HepG2 (cell line): ENCODE results near the gene TTC31. TPM values are rescaled to one million over a fixed set of nuclear protein-coding genes. Genes with fewer than 3 reads are reported as not detected.

Experiments
- HOMEZ ChIP-seq: IDR thresholded peaks from 2 replicates; pipeline ENCODE4 v1.6.1; 2016; ENCODE audit warnings: low read depth
- IKZF1 ChIP-seq: fragments of 450-650 bp; IDR thresholded peaks from 2 replicates; pipeline ENCODE4 v1.7.1; 2016
- LCORL ChIP-seq, 2 experiments: fragments of 450-650 bp in 1 of 2; sonication (generic) in 1 of 2; formaldehyde crosslinking in 1 of 2; IDR thresholded peaks; 2 replicates each; pipeline versions ENCODE4 v1.5.0 to v1.6.1; 2017 to 2020; ENCODE audit warnings: antibody characterized with exemption in 1 of 2, missing genetic modification reagents in 1 of 2
- MAF1 ChIP-seq: sonication (generic); formaldehyde crosslinking; IDR thresholded peaks from 2 replicates; pipeline ENCODE4 v1.5.0; 2020; ENCODE audit warnings: missing genetic modification reagents, borderline replicate concordance
- PHB2 ChIP-seq: fragments of 450-650 bp; IDR thresholded peaks from 2 replicates; pipeline ENCODE4 v1.6.1; 2018; ENCODE audit not compliant: partially characterized antibody
- PRDM4 ChIP-seq: sonication (generic); formaldehyde crosslinking; IDR thresholded peaks from 2 replicates; pipeline ENCODE4 v1.9.0; 2021; ENCODE audit warnings: missing genetic modification reagents, borderline replicate concordance
- RAD51 ChIP-seq: fragments of 450-650 bp; IDR thresholded peaks from 2 replicates; pipeline ENCODE4 v1.6.1; 2016; ENCODE audit warnings: borderline replicate concordance
- SCMH1 ChIP-seq: sonication (generic); formaldehyde crosslinking; IDR thresholded peaks from 2 replicates; pipeline ENCODE4 v1.9.0; 2021; ENCODE audit warnings: missing genetic modification reagents, mild to moderate bottlenecking, borderline replicate concordance
- THYN1 ChIP-seq: sonication (generic); formaldehyde crosslinking; IDR thresholded peaks from 2 replicates; pipeline ENCODE4 v1.8.1; 2023; ENCODE audit warnings: low read depth, mild to moderate bottlenecking, moderate library complexity, missing genetic modification reagents, borderline replicate concordance
- TIGD3 ChIP-seq: sonication (generic); formaldehyde crosslinking; IDR thresholded peaks from 2 replicates; pipeline ENCODE4 v1.5.1; 2020; ENCODE audit warnings: mild to moderate bottlenecking, missing genetic modification reagents, borderline replicate concordance
- ZBTB14 ChIP-seq: sonication (generic); formaldehyde crosslinking; IDR thresholded peaks from 2 replicates; pipeline ENCODE4 v1.4.0; 2020; ENCODE audit warnings: missing genetic modification reagents
- ZNF160 ChIP-seq: sonication (generic); formaldehyde crosslinking; IDR thresholded peaks from 2 replicates; pipeline ENCODE4 v1.8.0; 2022; ENCODE audit warnings: mild to moderate bottlenecking, inconsistent platforms, missing genetic modification reagents
- ZNF225 ChIP-seq: sonication (generic); formaldehyde crosslinking; IDR thresholded peaks from 2 replicates; pipeline ENCODE4 v1.4.0; 2020; ENCODE audit warnings: mild to moderate bottlenecking, missing genetic modification reagents
- ZNF326 ChIP-seq: sonication (generic); formaldehyde crosslinking; IDR thresholded peaks from 2 replicates; pipeline ENCODE4 v1.4.0; 2020; ENCODE audit warnings: missing genetic modification reagents, borderline replicate concordance
- ZNF414 ChIP-seq: sonication (generic); formaldehyde crosslinking; IDR thresholded peaks from 2 replicates; pipeline ENCODE4 v1.5.0; 2020; ENCODE audit warnings: missing genetic modification reagents
- ZNF720 ChIP-seq: sonication (generic); formaldehyde crosslinking; IDR thresholded peaks from 2 replicates; pipeline ENCODE4 v1.4.0; 2020; ENCODE audit warnings: missing genetic modification reagents
- ZNF75D ChIP-seq: sonication (generic); formaldehyde crosslinking; IDR thresholded peaks from 2 replicates; pipeline ENCODE4 v1.8.1; 2023; ENCODE audit warnings: missing genetic modification reagents, mild to moderate bottlenecking, borderline replicate concordance
- ZNF775 ChIP-seq: sonication (generic); formaldehyde crosslinking; IDR thresholded peaks from 2 replicates; pipeline ENCODE4 v1.4.0; 2020; ENCODE audit warnings: missing genetic modification reagents, mild to moderate bottlenecking, moderate library complexity, borderline replicate concordance
- ZNF780A ChIP-seq: sonication (generic); formaldehyde crosslinking; IDR thresholded peaks from 2 replicates; pipeline ENCODE4 v1.8.0; 2022; ENCODE audit warnings: mild to moderate bottlenecking, missing genetic modification reagents, moderate library complexity
- ZZZ3 ChIP-seq: sonication (generic); formaldehyde crosslinking; IDR thresholded peaks from 2 replicates; pipeline ENCODE4 v1.4.0; 2020; ENCODE audit warnings: missing genetic modification reagents, mild to moderate bottlenecking, borderline replicate concordance
- polyA plus RNA-seq, 8 experiments: library from polyadenylated mRNA; depleted of rRNA in 3 of 8; stranded (reverse) in 7 of 8; unstranded in 1 of 8; fragments of >200 nt; fragmentation: Illumina TruSeq in 4 of 8; extraction: Trizol in 4 of 8; gene quantifications; 2 replicates each; pipeline versions ENCODE4 v1.2.1 to v1.2.3, GENCODE V29; 2011 to 2016; ENCODE audit warnings: low read depth in 4 of 8, missing spikeins in 1 of 8, mixed read lengths in 1 of 8; ENCODE audit not compliant: insufficient read depth in 1 of 8
- total RNA-seq, 5 experiments: library from RNA; depleted of rRNA; stranded (reverse); fragments of >200 nt; fragmentation: Illumina TruSeq; extraction: Trizol; gene quantifications; 2 replicates each; pipeline ENCODE4 v1.2.3, GENCODE V29; 2016; ENCODE audit warnings: low read depth in 1 of 5

TTC31 gene
- total and polyA plus RNA-seq, 2 of the 13 experiments (the other 11 are each of a cell fraction or from before 2014, with no cell fraction given) = 28.3 to 39.5 TPM

GRCh38 chr2:74525717-74526648 is 43.1 kb downstream of the TTC31 start, which contains the start of gene DQX1 (continued):
- peak; percentile 87 for TF ChIP-seq HOMEZ (CRISPR knock-in tag)
- no peak for TF ChIP-seq ZNF780A
- TF ChIP-seq LCORL (IDR thresholded peaks at IDR 0.05) = peak; percentile 40; the same call in 1 of the 2 replicates
- peak; percentile 81 for TF ChIP-seq LCORL (CRISPR knock-in tag; IDR thresholded peaks at IDR 0.05)
- TF ChIP-seq ZNF326 (CRISPR knock-in tag) = no peak
- TF ChIP-seq TIGD3 (CRISPR knock-in tag) = 0 out of 2 replicates have a peak, but pooled peaks have one; percentile 42
- no peak for TF ChIP-seq RAD51
- TF ChIP-seq PRDM4 (CRISPR knock-in tag) = no peak
- no peak for TF ChIP-seq ZNF775
- no peak for TF ChIP-seq ZNF720 (CRISPR knock-in tag)
- no peak for TF ChIP-seq ZZZ3
- TF ChIP-seq MAF1 (CRISPR knock-in tag) = no peak
- no peak for TF ChIP-seq ZBTB14 (CRISPR knock-in tag)
- no peak for TF ChIP-seq IKZF1
- TF ChIP-seq ZNF160 (CRISPR knock-in tag) = no peak
- no peak for TF ChIP-seq THYN1
- TF ChIP-seq ZNF225 = no peak
- peak; percentile 80 for TF ChIP-seq ZNF414 (CRISPR knock-in tag)
- no peak for TF ChIP-seq PHB2
- TF ChIP-seq SCMH1 = no peak
- TF ChIP-seq ZNF75D (CRISPR knock-in tag) = no peak
